Measurements from ENCODE around the gene PACS2.

Gene PACS2

DNA sequence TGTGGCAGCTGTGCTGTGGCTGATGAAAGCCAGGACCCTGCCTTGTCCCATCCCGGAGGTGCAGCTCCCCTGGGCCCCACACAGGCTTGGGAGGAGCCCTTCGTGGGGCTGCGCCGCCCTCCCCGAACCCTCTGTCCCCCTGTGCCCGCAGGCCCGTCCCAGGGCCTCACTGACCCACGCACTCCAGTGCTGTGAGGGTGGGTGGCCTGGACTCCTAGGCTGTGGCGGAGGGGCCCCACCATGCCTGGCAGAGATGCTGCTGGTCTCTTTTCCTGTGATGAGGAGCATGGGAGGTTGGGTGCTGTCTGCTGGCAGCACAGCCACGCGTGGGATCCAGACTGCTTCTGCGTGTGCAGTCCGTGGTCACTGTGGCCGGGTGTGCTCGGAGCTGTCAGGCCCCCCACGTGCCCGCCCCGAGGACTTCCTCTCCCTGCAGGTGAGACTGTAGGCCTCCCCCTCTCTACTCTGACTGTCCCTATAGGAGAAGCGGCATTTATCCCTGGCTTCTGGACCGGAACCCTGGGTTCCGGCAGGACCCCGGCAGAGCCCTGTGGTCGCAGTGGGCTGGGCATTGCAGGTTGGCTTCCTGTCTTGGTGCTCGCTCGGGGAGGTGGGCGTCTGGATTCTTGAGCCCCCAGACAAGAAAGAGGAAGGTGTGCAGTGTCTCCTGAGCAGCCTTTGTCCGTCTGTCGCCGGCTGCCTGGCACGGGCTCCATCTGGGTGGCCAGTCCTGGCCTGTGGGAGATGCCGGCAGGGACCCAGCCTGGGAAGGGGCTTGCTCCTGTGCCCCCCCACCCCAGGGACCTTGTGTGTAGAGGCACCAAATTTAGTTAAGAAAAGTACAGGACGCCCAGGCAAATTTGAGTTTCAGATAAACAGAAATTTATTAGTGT is 107.4 kb downstream of the PACS2 start:
- no peak for DNase-seq (ENCODE audit: low read depth in 2 of 2)

DNA sequence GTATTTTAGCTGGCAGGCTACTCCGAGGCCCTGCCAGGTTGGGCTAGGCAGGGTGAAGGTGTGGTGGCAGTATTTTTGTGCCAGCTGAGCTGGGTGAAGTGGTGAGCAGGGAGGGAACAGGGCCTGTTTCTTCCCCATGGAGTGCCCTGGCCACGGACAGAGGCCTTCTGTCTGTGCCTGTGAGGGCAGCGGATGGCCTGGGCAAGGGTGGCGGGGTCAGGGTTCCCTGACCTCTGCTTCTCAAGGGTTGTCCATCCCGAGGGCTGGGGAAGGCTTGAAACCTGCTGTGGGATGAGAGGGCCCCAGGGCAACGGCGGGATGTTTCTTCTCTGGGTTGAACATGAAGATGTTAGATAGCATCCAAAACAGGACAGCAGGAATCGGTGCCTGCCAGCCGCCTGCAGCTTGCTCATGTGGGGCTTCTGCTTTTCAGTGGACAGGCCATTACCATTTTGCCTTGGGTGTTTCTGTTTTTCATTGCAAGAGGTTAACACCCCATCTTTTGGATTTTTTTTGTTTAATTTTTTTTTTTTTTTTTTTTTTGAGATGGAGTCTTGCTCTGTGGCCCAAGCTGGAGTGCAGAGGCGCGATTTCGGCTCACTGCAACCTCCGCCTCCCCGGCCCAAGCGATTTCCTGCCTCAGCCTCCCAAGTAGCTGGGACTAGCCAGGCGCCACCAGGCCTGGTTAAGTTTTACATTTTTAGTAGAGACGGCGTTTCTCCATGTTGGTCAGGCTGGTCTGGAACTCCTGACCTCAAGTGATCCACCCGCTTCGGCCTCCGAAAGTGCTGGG is 108.3 kb downstream of the PACS2 start:
- DNase-seq (ENCODE audit: low read depth in 2 of 2), result no peak

DNA sequence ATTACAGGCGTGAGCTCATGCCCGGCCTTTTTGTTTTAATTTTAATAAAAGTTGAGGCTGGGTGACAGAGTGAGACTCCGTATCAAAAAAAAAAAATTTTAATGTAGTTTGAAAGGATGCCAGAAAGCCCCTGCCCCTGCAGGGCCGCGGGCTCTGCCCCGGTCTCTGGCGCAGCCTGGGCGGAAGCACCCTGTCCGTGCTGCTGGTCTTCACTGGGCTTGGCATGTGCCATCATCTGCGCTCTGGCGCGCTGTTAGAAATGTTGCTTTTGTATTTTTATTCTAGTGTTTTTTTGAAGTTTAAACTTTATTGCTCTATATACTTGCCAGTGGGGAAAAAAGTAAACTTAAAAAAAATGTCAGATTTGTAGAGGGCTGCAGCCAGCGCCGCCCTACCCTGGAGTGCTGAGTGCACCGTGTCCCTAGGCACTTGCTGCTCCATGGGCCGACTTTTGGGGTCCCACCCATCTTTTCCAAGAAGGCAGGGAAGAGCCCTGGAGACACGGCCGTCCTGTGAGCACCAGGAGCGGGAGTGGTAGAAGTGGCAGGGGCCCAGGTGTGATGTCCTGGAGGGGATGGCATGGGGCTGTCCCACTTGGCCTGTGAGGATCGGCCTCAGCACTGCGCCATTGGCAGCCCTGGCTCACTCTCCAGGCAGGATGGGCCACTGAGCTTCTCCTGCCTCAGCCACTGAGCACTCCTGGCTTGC is 109.1 kb downstream of the PACS2 start:
- DNase-seq (ENCODE audit: low read depth in 2 of 2), result no peak

DNA sequence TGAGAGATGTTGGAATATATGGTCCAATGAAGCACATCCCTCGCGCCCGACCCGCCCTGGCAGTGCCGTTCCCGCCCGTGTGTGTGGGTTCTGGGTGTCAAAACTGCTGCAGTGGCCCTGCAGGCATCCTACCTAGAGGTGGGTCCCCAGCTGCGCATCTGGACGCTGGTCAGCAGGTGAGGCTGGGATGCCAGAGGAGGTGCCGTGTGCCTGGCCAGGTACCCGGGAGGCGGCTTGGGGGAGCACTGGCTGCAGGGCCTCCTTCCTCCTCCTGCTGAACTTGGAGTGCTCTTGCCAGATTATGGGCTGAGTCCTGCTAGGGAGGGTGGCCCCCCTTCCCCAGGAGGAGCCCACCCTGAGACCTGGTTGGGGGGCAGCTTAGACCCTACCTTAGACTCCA is 110.3 kb downstream of the PACS2 start:
- no peak for DNase-seq (ENCODE audit: low read depth in 2 of 2)

DNA sequence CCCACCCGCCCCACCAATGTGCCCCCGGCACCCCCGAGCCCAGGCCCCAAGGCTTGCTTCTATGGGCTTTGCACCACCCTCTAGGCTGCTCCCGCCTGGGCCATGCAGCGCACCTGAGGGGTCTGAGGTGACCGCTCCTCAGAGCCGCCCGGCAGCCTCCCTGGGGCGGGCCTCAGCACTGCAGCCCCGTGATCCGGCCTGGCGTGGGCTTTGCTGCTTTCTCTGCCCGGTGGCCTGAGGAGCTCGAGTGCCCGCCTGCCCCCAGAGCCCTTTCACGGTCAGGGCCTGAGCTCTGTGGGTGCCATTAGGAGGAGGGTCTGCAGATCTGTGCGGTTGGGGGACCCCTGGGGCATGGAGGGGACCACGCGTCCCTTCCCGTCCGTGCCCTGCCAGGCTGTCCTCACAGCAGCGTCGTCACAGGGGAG is 111.3 kb downstream of the PACS2 start:
- DNase-seq (ENCODE audit: low read depth in 2 of 2), result no peak

DNA sequence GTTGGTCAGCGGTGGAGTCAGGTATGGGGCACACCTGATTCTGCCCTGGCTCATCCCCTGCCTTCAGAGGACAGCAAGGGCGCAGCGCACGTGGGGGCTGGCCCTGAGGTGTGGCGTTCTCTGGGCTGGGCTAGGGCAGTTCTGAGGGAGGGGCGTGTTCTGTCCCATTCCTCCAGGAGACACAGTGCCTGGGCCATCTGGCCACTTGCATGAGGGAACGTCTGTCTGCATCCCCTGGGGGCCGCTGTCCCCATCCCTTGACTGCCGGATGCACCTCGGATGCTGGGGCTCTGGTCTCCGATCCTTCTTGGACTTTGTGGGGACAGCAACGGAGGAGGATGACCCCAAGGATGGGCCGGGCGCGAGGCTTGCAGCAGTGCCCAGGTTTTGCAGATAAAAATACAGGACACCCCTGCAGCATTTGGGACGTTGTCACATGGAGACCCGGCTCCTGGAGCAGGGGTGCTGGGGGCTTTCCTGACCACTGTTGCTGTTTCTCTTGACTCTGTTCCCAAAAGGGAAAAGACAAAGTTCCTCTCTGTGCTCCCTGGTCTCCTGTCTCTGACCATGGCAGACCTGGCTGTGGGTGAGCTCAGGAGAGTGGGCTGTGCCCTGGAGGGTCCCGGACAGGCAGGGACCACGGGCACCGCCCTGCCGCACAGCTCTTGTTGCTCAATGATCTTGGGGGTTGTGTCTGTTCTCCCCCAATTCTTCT is 112.0 kb downstream of the PACS2 start:
- no peak for DNase-seq (ENCODE audit: low read depth in 2 of 2)

DNA sequence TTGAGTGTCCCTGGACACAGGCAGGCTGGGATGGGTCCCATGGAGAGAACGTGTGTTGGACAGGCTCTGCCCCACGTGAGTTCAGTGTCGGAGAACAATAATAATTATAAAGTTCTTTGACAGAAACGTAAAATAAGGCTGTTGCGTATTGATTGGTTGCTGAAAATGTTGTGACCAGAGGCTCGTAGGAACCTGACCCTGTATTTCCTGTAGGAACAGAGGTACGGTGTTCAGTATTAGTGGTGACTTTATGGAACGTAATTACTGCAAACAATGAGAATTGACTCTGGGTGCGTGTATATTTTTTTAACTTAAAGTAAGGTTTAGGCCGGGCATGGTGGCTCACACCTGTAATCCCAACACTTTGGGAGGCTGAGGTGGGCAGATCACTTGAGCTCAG is 112.9 kb downstream of the PACS2 start:
- DNase-seq (ENCODE audit: low read depth in 2 of 2), result no peak

DNA sequence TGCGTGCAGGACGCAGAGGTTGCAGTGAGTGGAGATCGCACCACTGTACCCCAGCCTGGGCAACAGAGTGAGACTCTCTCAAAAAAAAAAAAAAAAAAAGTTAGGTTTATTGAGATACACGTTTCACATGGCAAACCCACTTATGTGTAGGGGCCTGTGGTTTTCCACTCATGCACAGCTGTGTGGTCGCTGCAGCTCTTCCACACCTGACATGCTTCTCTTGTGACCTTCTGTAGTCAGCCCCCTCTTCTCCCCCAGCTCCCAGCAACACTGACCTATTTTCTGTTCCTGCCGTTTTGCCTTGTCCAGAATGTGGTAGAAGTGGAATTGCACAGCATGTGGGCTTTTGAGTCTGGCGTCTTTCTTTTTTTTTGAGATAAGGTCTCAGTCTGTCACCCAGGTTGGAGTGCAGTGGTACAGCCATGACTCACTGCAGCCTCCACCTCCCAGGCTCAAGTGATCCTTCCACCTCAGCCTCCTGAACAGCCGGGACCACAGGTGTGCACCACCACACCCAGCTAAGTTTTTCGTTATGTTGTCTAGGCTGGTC is 113.5 kb downstream of the PACS2 start:
- no peak for DNase-seq (ENCODE audit: low read depth in 2 of 2)

DNA sequence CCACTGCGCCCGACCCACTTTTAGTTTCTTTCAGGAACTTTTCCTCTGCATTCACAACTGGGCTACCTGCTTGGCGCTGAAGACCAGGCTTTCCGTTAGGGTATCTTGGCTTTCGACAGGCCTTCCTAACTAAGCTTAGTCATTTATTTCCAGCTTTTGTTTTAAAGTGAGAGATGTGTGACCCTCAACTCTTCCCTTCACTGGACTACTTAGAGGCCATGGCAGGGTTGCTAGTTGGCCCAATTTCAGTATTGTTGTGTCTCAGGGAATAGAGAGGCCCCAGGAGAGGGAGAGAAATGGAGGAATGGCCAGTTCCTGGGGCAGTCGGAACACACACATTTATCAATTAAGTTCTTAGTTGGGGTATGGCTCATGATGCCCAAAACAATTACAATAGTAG is 115.5 kb downstream of the PACS2 start:
- no peak for DNase-seq (ENCODE audit: low read depth in 2 of 2)

DNA sequence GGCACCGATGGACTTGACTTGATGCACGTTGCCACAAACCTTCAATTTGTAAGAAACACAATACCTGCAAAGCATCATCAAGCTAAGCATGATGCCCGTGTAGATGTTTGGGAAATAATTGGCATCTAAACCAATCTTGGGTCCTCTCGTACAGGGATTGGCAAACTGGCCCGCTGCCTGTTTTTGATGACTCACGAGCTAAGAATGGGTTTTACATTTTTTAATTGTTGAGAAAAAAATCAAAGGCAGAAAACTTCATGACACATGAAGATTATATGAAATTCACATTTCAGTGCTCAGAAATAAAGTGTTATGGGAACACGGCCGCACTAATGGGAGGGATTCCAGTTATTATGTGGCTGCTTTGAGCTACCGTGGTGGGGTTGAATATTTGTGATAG is 116.0 kb downstream of the PACS2 start:
- DNase-seq (ENCODE audit: low read depth in 2 of 2), result no peak

DNA sequence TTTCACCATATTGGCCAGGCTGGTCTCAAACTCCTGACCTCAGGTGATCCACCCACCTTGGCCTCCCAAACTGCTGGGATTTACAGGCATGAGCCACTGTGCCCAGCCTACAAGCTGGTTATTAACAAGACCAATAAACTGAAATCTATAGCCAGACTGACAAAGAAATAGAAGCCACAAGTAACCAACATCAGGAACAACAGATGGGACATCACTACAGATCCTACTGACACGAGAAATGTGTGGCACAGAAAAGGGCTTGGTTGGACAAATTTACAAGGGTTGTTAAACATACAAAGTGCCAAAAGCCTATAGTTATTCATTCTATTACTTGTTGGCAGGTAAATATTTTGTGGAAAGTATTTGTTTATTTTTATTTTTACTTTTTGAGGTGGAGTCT is 116.7 kb downstream of the PACS2 start:
- DNase-seq (ENCODE audit: low read depth in 2 of 2), result no peak

DNA sequence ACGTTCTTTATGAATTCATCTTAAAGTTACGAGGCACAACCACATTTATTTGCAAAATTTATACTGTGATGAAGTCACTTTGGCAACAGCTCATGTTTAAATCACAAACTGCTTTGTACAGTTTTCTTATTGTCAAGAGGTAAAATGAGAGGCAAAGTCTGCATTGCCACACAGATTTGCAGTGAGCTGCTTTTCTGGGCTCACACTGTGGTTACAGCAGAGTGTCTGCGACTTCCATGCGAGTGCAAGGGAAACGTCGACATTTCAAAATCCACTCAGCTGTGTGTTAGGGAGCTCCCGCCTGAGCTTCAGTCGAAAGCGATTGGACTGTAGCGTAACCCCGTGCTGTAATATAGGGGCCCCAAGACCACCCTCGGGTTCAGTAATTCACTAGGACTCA is 118.1 kb downstream of the PACS2 start:
- no peak for DNase-seq (ENCODE audit: low read depth in 2 of 2)

DNA sequence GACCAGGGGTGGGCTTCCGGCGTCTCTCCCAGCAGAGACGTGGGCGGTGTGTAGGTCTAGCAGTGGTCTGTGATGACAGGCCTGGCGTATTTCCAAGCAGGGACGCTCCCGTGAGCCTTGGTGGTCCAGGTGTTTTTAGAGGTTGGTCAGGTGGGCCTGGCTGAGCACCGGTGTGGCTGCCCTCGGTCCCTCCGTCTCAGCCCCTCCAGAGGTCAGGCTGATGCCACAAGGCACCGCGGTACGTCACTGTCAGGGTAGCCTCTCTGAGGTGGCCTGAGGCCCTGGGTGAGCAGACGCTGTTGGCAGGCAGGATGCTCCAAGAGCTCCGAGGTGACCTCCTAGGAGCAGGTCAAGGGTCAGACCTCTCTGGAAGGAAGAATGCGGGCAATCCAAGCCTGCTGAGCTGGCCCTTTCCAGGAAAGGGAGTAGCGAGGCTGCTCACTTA is 118.6 kb downstream of the PACS2 start:
- DNase-seq (ENCODE audit: low read depth in 2 of 2), result no peak

DNA sequence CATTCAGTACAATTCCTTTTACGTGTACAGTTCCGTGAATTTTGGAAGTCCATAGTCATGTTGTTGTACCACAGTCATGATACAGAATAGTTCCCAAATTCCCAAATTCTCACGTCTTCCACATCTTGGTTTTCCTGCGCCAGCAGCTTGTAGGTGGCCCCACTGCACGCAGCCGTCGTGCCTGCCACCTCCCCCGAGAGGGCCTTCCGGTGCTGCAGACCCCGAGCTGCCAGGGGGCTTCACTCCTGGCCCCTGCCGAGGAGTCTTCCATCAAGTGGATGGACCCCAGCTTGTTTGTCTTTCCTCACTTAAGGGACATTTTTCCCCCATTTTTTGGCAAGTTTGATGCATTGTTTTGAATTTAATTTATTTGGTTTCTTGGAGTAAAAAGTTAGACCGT is 121.9 kb downstream of the PACS2 start:
- DNase-seq (ENCODE audit: low read depth in 2 of 2), result no peak

DNA sequence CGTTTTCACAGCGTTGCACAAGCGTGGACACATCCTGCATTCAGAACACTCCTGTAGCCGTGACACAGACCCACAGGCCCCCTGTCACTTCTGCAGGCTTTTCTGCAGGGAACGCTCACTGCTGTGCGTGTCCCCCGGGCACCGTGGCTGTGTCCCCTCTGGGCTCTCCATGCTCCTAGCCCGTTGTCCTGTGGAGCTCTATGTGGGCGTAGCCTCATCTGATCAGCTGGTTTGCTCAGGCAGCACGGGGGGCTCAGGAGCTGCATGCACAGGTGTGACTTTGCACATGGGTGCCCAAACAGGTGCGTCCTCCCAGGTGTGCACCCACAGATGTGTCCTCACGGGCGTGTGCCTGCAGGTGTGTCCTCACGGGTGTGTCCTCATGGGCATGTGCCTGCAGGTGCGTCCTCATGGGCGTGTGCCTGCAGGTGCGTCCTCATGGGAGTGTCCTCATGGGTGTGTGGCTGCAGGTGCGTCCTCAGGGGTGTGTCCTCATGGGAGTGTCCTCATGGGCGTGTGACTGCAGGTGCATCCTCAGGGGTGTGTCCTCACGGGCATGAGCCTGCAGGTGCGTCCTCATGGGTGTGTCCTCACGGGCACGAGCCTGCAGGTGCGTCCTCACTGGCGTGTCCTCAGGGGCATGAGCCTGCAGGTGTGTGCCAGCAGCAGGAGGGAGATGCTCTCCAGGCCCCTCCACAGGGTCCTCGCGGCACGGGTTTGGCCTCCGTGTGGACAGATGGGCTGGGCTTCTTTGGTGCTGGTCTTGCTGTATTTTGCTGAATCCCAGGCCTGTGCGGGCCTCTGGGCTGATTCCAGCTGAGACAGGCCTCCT is 122.6 kb downstream of the PACS2 start:
- DNase-seq (ENCODE audit: low read depth in 2 of 2), result no peak

DNA sequence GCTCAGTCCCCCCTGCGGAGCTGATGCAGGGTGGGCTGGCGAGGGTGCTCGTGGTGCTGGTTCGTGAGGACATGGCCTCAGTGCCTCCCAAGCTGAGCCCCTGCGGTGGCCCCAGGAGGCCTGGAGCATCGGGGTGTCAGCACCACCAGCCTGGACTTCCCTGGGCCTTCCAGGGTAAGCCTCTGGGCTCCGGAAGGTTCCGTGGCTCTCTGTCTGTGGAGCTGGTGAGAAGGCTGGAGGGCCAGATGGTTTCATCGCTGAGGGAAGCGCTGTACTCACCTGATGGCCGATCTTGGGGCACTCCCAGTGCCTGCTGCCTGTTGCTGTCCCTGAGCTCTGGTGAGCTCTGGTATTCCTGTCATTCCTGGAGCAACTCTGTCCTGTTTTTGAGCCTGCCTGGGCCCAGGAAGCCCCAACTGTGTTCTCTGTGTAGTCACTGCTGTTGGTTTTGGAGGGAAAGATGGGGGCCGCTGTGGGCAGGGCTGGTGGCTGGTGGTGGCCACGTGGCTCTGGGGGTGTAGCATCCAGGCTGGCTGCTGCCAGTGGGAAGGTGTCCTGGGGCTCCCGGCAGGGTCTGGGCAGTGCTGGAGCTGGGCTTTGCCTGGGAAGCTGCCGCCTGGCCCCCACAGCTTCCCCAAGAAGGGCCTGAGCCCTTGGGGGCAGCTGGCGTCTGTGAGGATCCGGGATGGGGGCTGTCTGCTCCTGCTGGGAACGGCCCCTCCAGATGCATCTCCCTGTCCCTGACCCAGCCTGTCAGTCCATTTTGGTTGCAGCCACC is 123.4 kb downstream of the PACS2 start:
- no peak for DNase-seq (ENCODE audit: low read depth in 2 of 2)

DNA sequence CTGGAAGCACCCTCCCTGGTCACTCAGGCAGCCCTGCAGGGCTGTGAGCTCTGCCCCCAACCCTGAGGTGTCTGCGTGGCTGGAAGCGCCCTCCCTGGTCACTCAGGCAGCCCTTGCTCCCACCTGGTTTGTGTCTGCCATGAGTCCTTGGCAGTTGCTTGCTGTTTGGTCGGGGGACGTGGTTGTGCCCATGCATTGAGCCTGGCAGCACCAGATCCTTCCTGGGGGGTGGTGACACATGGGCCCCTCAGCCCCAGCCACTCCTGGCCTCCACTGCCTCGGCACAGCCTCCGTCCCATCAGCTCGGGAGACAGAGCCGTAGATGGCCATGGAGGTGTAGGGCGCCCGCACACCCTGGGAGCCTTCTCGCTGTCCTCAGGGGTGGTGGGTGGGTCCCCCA is 124.6 kb downstream of the PACS2 start:
- DNase-seq (ENCODE audit: low read depth in 2 of 2), result no peak

DNA sequence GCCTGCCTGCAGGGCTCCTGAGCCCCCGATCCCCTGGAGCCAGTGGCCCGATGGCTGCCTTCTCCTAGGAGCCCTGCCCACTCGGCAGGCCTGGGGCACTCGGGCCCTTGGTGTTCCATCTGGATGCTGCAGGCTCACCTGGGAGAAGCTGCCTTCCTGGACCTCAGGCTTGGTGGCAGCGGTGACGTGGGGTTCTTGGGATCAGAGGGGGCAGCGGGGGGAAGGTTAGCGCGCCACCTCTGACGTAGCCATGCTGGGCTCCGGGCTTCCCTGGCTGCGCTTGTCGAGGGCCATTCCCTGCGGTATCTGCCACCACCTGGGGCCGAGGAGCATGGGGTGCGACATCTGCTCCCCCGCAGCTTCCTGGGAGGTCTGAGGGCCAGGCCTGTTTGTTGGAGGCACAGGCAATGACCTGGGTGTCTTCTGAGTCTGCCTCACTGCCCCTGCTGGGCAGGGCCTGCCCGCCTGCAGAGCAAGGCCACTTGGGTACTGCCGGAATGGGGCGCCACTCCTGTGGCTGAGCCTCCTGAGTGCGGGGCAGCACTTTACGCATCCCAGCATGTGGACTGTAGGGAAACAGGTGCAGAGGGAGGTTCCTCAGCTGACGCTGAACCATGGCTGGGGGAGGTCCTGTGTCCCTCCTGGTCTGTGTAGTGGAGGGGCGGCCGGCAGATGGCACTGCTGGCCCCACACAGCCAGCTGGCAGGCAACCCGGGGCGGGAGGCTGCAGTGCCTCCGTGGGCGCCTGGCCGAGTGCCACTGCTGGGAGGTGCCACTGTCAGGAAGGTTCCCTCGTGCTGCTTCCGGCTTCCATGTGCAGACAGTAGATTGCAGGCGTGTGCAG is 125.4 kb downstream of the PACS2 start:
- no peak for DNase-seq (ENCODE audit: low read depth in 2 of 2)

DNA sequence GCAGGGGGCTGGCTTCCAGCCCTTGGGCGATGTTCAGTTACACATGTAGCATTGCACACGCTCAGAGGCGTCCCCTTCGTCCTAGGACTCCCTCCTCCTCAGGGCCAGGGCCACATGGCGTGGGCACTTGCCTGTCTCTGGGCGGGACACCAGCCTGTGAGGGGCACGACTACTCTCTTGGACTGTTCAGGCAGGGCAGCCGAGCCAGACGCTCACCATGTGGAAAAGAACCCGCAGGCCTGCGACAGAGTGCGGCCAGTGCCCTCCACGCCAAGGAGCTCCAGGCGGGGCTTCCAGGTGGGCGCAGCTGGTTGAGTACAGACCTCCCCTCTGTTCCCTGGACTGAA is 126.0 kb downstream of the PACS2 start:
- DNase-seq (ENCODE audit: low read depth in 2 of 2), result no peak
